GM12878 (cell line): ENCODE data around the gene ARAP2.

ENCODE experiments used
- CEBPB ChIP-seq, 2 experiments: fragments of 150-350 bp in 1 of 2; IDR thresholded peaks; 2 replicates each; pipeline ENCODE4 v1.6.1; 2012 to 2014; ENCODE audit warnings: low read depth in 2 of 2, low read length in 2 of 2, borderline replicate concordance in 1 of 2, inconsistent platforms in 1 of 2
- JUNB ChIP-seq: IDR thresholded peaks from 2 replicates; pipeline ENCODE4 v1.6.1; 2016; ENCODE audit warnings: antibody characterized with exemption, mild to moderate bottlenecking
- MEF2A ChIP-seq: IDR thresholded peaks from 2 replicates; pipeline ENCODE4 v1.6.1; 2011; ENCODE audit warnings: low read depth, mild to moderate bottlenecking, low read length, moderate library complexity; ENCODE audit not compliant: insufficient read depth
- NBN ChIP-seq: fragments of 450-650 bp; IDR thresholded peaks from 2 replicates; pipeline ENCODE4 v1.6.1; 2016
- POLR2A ChIP-seq: IDR thresholded peaks from 2 replicates; pipeline ENCODE4 v1.6.1; 2011; ENCODE audit warnings: low read depth, mild to moderate bottlenecking, low read length
- REST ChIP-seq: IDR thresholded peaks from 2 replicates; pipeline ENCODE4 v1.6.1; 2012; ENCODE audit warnings: mild to moderate bottlenecking, low read depth, low read length
- SRF ChIP-seq, 2 experiments: IDR thresholded peaks; 2 replicates each; pipeline ENCODE4 v1.6.1; 2011; ENCODE audit warnings: low read depth in 2 of 2, low read length in 2 of 2, mild to moderate bottlenecking in 1 of 2, moderate library complexity in 1 of 2

- TF ChIP-seq MEF2A (no peak), JUNB (peak; percentile 81), REST (no peak), SRF (IDR thresholded peaks at IDR 0.05; ENCODE audit: low read depth in 2 of 2, low read length in 2 of 2) (no peak), CEBPB (IDR thresholded peaks at IDR 0.05; ENCODE audit: borderline replicate concordance in 1 of 2, low read depth in 2 of 2, low read length in 2 of 2) (no peak), NBN (peak; percentile 86), POLR2A (no peak)
Measured at GRCh38 chr4:36081185-36081584, 163.1 kb downstream of the ARAP2 start.
